ENCODE data around the gene OBSCN. TPM values are rescaled to one million over a fixed set of nuclear protein-coding genes. Genes with fewer than 3 reads are reported as not detected.
A peak's percentile ranks its signal among the peaks of the same experiment; 100 is the strongest.

OBSCN gene
- total RNA-seq, 2 donors from 2014 or later: 14.5 to 34.9 TPM

- no peaks in the 10 kb centered on the region for H3K36me3 ChIP-seq (replicated peaks in 1 of 2; ENCODE audit: insufficient read depth in 1 of 2, low read depth in 2 of 2)
- peak overlapping the region; percentile 97 to 99 (median 98) for H3K27ac ChIP-seq
- 14 to 21% methylated on average over 10 to 18 of the region's 26 CpGs for WGBS, 2 donors
- intact Hi-C loops (cut with DNase I): no loop called here
- peak; percentile 56 to 72 (median 66) for DNase-seq
- H3K4me3 ChIP-seq: peak overlapping the region; percentile 35 to 41
- peaks cover 28% of the 10 kb centered on the region for H3K4me1 ChIP-seq
- peak; percentile 0 for ATAC-seq
- H3K27me3 ChIP-seq: no peaks in the 10 kb centered on the region
- peak in 1 of 3 donors; percentile 6 for TF ChIP-seq POLR2A (IDR thresholded peaks at IDR 0.05)
- TF ChIP-seq, protein P1, sequence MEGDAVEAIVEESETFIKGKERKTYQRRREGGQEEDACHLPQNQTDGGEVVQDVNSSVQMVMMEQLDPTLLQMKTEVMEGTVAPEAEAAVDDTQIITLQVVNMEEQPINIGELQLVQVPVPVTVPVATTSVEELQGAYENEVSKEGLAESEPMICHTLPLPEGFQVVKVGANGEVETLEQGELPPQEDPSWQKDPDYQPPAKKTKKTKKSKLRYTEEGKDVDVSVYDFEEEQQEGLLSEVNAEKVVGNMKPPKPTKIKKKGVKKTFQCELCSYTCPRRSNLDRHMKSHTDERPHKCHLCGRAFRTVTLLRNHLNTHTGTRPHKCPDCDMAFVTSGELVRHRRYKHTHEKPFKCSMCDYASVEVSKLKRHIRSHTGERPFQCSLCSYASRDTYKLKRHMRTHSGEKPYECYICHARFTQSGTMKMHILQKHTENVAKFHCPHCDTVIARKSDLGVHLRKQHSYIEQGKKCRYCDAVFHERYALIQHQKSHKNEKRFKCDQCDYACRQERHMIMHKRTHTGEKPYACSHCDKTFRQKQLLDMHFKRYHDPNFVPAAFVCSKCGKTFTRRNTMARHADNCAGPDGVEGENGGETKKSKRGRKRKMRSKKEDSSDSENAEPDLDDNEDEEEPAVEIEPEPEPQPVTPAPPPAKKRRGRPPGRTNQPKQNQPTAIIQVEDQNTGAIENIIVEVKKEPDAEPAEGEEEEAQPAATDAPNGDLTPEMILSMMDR (IDR thresholded peaks at IDR 0.05): peak in 5 of 7 experiments; percentile 10 to 52 (median 42)
- H3K9me3 ChIP-seq: no peaks in the 10 kb centered on the region
These were observed 41.5 kb upstream of the OBSCN start for GRCh38 chr1:228166170-228166936.

DNA sequence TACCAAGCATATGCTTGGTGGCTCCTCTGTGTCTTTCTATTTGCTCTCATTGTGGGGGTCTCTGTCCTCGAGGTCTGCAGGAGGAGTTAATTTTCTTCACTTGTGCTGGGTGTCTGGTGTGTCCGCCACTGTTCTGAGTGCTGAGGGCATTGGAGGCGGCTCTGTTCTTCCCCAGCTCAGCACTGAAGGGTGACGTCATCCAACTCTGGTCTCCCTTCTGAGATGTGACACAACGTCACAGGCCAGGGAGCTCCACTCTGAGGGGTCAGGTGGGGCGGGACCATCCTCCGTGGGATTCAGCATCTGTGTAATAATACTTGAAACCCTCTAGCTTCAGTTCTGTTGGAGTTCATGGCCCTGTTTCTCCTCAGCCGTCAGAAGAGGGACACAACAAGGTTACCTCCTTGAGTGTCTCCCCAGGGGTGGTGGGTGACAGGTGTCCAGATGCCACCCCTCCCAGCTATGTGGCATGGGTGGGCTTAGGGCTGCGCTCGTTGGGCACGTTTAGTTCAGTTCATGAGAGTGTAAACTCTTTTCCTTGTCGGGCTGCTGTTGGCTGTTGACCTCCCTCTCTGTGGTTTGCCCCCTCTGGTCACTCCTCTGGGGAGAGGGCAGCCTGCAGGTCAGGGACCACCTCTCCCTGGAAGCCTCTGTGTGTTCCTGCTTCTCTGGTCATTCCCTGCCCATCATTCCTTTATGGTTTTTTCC is 39.1 kb upstream of the OBSCN start:
- DNase-seq (no peak), ATAC-seq (no peak)
- H3K4me3 ChIP-seq: no peak overlapping the region
- WGBS, 2 donors: 70 to 71% methylated on average over 7 to 12 of the region's 12 CpGs
- H3K4me1 ChIP-seq: peaks cover 17% of the 10 kb centered on the region
- H3K36me3 ChIP-seq (replicated peaks in 1 of 2; ENCODE audit: insufficient read depth in 1 of 2, low read depth in 2 of 2): no peaks in the 10 kb centered on the region
- no peaks in the 10 kb centered on the region for H3K27me3 ChIP-seq
- intact Hi-C loops (cut with DNase I): no loop called here
- H3K27ac ChIP-seq: no peak overlapping the region
- no peaks in the 10 kb centered on the region for H3K9me3 ChIP-seq
- TF ChIP-seq, protein P1 (IDR thresholded peaks at IDR 0.05): no peak
- TF ChIP-seq POLR2A (IDR thresholded peaks at IDR 0.05): no peak

DNA sequence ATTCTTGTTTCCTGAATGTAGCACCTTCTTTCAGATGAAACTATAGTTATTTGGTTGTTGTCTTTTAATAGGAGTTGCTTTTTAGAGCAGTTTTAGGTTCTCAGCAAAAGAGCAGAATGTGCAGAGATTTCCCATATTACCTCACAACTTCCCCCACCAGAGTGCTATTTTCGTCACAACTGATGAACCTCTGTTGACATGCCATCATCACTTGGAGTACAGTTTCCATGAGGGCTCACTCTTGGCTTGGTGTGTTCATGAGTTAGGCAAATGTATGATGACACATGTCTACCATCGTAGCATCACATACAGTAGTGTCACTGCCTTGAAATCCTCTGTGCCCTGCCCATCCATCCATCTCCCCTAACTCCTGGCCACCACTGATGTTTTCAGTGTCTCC is 38.5 kb upstream of the OBSCN start:
- WGBS, 2 donors: 89 to 90% methylated on average over 2 of the region's 2 CpGs

GRCh38 chr1:228170666-228171065 is 37.2 kb upstream of the OBSCN start:
- no peaks in the 10 kb centered on the region for H3K9me3 ChIP-seq
- ATAC-seq (no peak), DNase-seq (no peak)
- WGBS, 2 donors: 74 to 80% methylated on average over 6 to 7 of the region's 7 CpGs
- no peaks in the 10 kb centered on the region for H3K27me3 ChIP-seq
- intact Hi-C loops (cut with DNase I): no loop called here
- H3K4me1 ChIP-seq: peaks cover 8% of the 10 kb centered on the region
- H3K4me3 ChIP-seq: no peak overlapping the region
- peaks cover 0 to 2% of the 10 kb centered on the region in 2 donors for H3K36me3 ChIP-seq (replicated peaks in 1 of 2; ENCODE audit: insufficient read depth in 1 of 2, low read depth in 2 of 2)
- TF ChIP-seq, protein P1 (IDR thresholded peaks at IDR 0.05): no peak
- no peak for TF ChIP-seq POLR2A (IDR thresholded peaks at IDR 0.05)
- no peak overlapping the region for H3K27ac ChIP-seq

More for the DNA sequence above, 38.5 kb upstream of the OBSCN start:
- no peak overlapping the region for H3K4me3 ChIP-seq
- no peaks in the 10 kb centered on the region for H3K36me3 ChIP-seq (replicated peaks in 1 of 2; ENCODE audit: insufficient read depth in 1 of 2, low read depth in 2 of 2)
- intact Hi-C loops (cut with DNase I): no loop called here
- H3K27me3 ChIP-seq: no peaks in the 10 kb centered on the region
- H3K9me3 ChIP-seq: no peaks in the 10 kb centered on the region
- DNase-seq: no peak
- TF ChIP-seq POLR2A (IDR thresholded peaks at IDR 0.05): no peak
- TF ChIP-seq, protein P1 (IDR thresholded peaks at IDR 0.05): no peak
- peaks cover 14% of the 10 kb centered on the region for H3K4me1 ChIP-seq
- no peak overlapping the region for H3K27ac ChIP-seq
- ATAC-seq: no peak
